K562 (cell line): Measurements from ENCODE around the gene SLC11A1. TPM values are rescaled to one million over a fixed set of nuclear protein-coding genes. Genes with fewer than 3 reads are reported as not detected.

Experiments
- ATF4 ChIP-seq: fragments of 450-650 bp; formaldehyde crosslinking; IDR thresholded peaks from 2 replicates; pipeline ENCODE4 v1.4.0; 2022; ENCODE audit warnings: mild to moderate bottlenecking, moderate library complexity
- MCM2 ChIP-seq: fragments of 450-650 bp; IDR thresholded peaks from 2 replicates; pipeline ENCODE4 v1.6.1; 2017; ENCODE audit warnings: low read depth, mild to moderate bottlenecking
- MGA ChIP-seq: fragments of 450-650 bp; IDR thresholded peaks from 2 replicates; pipeline ENCODE4 v1.6.1; 2016; ENCODE audit warnings: mild to moderate bottlenecking, moderate library complexity
- RREB1 ChIP-seq: fragments of 250-450 bp; sonication (Bioruptor Pico); IDR thresholded peaks from 2 replicates; pipeline ENCODE4 v1.4.0; 2020
- SMC3 ChIP-seq: conservative IDR thresholded peaks from 2 replicates; pipeline ENCODE4 v1.6.1; 2011; ENCODE audit warnings: low read depth, low read length, improper control_type of control experiment; ENCODE audit not compliant: insufficient read depth
- ZBTB1 ChIP-seq: sonication (generic); formaldehyde crosslinking; IDR thresholded peaks from 2 replicates; pipeline ENCODE4 v1.8.1; 2023; ENCODE audit warnings: missing genetic modification reagents, low read depth, mild to moderate bottlenecking, borderline replicate concordance
- ZNF584 ChIP-seq: fragments of 200-800 bp; sonication (Bioruptor generic); IDR thresholded peaks from 2 replicates; pipeline ENCODE4 v1.6.1; 2016; ENCODE audit warnings: low read depth, mild to moderate bottlenecking, missing genetic modification characterization, missing compliant biosample characterization
- ZNF586 ChIP-seq: fragments of 450-650 bp; formaldehyde crosslinking; conservative IDR thresholded peaks from 2 replicates; pipeline ENCODE4 v1.4.0; 2020; ENCODE audit warnings: mild to moderate bottlenecking, moderate library complexity
- polyA plus RNA-seq, 8 experiments: library from polyadenylated mRNA; depleted of rRNA in 4 of 8; stranded (reverse) in 5 of 8; unstranded in 3 of 8; fragments of >200 nt; fragmentation: Nextera tagmentation in 2 of 8; fragmentation: Illumina TruSeq in 1 of 8; extraction: Ambion mirVana in 2 of 8; extraction: Trizol in 1 of 8; gene quantifications; 2 replicates each; pipeline versions ENCODE4 v1.2.1 to v1.2.3, GENCODE V29; 2011 to 2014; ENCODE audit warnings: inconsistent platforms in 1 of 8, missing spikeins in 1 of 8
- total RNA-seq, 7 experiments: library from RNA; depleted of rRNA in 6 of 7; stranded (reverse); fragments of >200 nt in 6 of 7; fragmentation: Illumina TruSeq in 2 of 7; extraction: Trizol in 2 of 7; gene quantifications; 2 replicates each; pipeline versions ENCODE4 v1.2.1 to v1.2.3, GENCODE V29; 2011 to 2021; ENCODE audit warnings: low replicate concordance in 1 of 7

The SLC11A1 gene
- total and polyA plus RNA-seq, 9 of the 15 experiments (the other 6 are each of a cell fraction or from before 2014, with no cell fraction given), result 0.35 to 1.6 (median 0.65) TPM

GRCh38 chr2:218406209-218406948 is 24.3 kb downstream of the SLC11A1 start (continued):
- TF ChIP-seq MGA (0 out of 2 replicates have a peak, but pooled peaks have one; percentile 2), ZNF586 (no peak), ATF4 (no peak), RREB1 (CRISPR knock-in tag) (peak; percentile 81; the same call in 1 of the 2 replicates), MCM2 (no peak), SMC3 (peak; percentile 52; the same call in 1 of the 2 replicates), ZBTB1 (CRISPR knock-in tag) (no peak), ZNF584 (CRISPR knock-in tag) (no peak)
